ENCODE data around the gene ACAA1.

Gene ACAA1

DNA sequence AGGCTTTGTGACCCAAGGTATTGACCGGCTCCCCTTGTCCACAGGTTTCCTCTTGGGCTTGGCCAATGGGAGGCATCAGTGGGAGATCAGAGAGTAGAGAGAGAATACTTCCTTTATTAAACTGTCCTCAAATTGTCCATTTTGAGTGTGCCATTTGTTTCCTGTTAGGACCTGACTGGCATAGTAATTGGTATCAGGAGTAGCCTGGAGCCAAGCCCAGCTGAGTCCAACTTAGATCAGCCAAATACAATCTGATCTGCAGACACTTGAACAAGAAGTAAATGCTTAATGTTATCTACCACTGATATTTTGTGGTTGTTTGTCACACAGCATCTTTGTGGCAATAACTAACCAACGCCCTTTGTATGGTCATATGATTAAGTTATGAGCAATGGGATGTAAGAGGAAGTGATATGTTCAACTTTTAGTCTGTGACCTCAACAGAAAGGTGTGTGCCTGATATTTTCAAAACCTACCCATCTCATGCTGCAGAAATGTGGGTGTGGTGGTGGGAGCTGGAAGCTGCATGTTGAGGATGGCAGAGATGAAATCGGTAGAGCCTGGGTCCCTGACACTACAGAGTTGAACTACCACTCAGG, 14.8 kb upstream of the ACAA1 start:
- H3K9me3 Mint-ChIP-seq = peaks cover 13% of the 10 kb centered on the region
- no peaks in the 10 kb centered on the region for H3K36me3 Mint-ChIP-seq (ENCODE audit: low read depth)
- peaks cover 13% of the 10 kb centered on the region for H3K27me3 Mint-ChIP-seq (ENCODE audit: low read depth, poor library complexity)
- no peak for DNase-seq
- TF ChIP-seq, protein P1, sequence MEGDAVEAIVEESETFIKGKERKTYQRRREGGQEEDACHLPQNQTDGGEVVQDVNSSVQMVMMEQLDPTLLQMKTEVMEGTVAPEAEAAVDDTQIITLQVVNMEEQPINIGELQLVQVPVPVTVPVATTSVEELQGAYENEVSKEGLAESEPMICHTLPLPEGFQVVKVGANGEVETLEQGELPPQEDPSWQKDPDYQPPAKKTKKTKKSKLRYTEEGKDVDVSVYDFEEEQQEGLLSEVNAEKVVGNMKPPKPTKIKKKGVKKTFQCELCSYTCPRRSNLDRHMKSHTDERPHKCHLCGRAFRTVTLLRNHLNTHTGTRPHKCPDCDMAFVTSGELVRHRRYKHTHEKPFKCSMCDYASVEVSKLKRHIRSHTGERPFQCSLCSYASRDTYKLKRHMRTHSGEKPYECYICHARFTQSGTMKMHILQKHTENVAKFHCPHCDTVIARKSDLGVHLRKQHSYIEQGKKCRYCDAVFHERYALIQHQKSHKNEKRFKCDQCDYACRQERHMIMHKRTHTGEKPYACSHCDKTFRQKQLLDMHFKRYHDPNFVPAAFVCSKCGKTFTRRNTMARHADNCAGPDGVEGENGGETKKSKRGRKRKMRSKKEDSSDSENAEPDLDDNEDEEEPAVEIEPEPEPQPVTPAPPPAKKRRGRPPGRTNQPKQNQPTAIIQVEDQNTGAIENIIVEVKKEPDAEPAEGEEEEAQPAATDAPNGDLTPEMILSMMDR (IDR thresholded peaks at IDR 0.05) = no peak
- no peak overlapping the region for H3K4me3 Mint-ChIP-seq
- H3K4me1 Mint-ChIP-seq = no peaks in the 10 kb centered on the region
- H3K27ac Mint-ChIP-seq = no peak overlapping the region

DNA sequence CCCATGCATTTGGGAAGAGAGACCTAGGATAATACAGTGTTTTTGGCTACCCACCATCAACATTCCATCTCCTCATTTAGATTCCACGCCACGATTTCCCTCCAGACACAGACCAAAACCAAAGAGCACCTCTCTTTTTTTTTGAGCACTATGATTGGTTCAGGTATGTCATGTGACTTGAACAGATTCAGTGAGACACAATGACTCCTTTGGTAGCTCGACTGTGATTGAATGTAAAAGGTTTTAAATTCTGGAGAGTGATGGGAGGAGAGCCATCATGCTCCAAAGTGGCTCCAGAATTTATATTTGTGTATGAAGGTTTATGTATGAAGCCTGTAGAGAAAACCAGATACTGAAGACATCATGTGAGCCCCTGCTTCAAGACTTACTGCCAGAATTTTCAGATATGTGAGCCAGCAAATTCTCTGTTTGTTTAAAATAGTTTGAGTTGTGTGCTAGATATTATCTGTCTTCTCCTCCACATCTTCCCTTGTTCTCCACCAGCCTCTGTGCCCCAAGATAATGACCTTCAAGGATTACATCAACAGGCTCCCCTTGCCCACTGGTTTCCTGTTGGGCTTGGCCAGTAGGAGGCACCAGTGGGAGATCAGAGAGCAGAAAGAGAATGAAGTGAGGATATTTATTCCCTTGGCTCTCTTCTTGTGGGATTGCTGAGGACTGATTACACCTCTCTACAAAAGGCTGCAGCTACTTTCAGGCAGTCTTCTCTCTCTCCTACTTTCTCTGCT, 14.0 kb upstream of the ACAA1 start:
- no peaks in the 10 kb centered on the region for H3K4me1 Mint-ChIP-seq
- peaks cover 21% of the 10 kb centered on the region for H3K9me3 Mint-ChIP-seq
- H3K27ac Mint-ChIP-seq = no peak overlapping the region
- no peaks in the 10 kb centered on the region for H3K36me3 Mint-ChIP-seq (ENCODE audit: low read depth)
- no peak for DNase-seq
- no peak overlapping the region for H3K4me3 Mint-ChIP-seq
- peaks cover 18% of the 10 kb centered on the region for H3K27me3 Mint-ChIP-seq (ENCODE audit: low read depth, poor library complexity)
- TF ChIP-seq, protein P1 (IDR thresholded peaks at IDR 0.05) = no peak

DNA sequence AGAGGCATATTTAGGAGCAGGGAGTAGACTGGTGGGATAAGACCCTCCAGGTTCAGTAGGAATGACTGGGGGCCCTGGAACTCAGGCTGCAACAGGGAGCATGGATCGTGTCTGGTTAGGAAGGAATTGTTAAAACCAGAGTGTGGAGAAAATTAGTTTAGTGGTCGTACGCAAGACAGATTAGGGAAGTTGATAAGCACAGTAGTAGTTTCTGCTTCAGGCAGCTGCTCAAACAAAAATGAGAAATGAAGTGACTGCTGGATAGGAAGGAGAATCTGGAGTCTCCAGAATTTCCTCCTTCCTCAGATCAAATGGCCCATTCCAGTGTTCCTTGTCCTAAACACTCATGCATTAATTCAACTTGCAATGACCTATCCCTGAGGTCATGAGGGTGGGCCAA, 12.8 kb upstream of the ACAA1 start:
- Mint-ChIP-seq H3K27me3 (ENCODE audit: low read depth, poor library complexity) (peaks cover 27% of the 10 kb centered on the region), H3K4me1 (no peaks in the 10 kb centered on the region), H3K9me3 (peaks cover 29% of the 10 kb centered on the region), H3K36me3 (ENCODE audit: low read depth) (no peaks in the 10 kb centered on the region), H3K4me3 (no peak overlapping the region), H3K27ac (no peak overlapping the region)
- TF ChIP-seq, protein P1 (IDR thresholded peaks at IDR 0.05) = no peak
- no peak for DNase-seq

DNA sequence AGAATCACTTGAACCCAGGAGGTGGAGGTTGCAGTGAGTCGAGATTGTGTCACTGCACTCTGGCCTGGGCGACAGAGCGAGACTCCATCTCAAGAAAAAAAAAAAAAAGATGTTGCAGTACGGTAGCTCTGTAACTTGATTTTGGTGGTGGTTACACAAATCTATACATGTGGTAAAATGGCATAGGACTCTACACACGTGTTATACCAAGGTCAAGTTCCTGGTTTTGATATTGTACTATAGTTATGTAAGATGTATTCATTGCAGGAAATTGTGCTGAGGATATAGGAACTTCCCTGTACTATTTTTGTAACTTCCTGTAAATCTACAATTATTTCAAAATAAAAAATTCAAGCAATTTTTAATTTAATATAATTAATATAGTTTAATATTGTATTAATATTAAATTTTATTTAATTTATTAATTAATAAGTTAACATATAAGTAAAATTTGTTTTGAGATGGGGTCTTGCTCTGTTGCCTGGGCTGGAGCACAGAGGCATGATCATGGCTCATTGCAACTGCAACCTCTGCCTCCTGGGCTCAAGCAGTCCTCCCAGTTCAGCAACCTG, 11.5 kb upstream of the ACAA1 start:
- DNase-seq = no peak
- Mint-ChIP-seq H3K36me3 (ENCODE audit: low read depth) (no peaks in the 10 kb centered on the region), H3K27me3 (ENCODE audit: low read depth, poor library complexity) (peaks cover 26% of the 10 kb centered on the region), H3K9me3 (peaks cover 29% of the 10 kb centered on the region), H3K4me3 (no peak overlapping the region), H3K4me1 (no peaks in the 10 kb centered on the region), H3K27ac (no peak overlapping the region)
- TF ChIP-seq, protein P1 (IDR thresholded peaks at IDR 0.05) = no peak

DNA sequence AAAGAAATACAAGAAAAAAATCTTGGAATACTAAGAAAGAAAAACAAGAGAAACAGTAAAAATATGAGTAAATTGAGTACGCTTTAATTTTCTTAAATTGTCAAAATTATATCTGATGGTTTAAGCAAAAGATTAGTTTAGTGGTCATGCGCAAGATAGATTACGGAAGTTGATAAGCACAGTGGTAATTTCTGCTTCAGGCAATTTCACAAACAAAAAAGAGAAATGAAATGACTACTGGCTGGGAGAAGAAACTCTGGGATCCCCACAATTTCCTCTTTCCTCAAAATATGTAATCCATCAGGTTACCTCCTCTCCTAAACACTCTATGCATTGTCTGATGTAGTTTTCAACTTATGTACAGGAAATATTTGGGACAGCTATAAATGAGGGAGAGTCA, 10.5 kb upstream of the ACAA1 start:
- Mint-ChIP-seq H3K4me1 (no peaks in the 10 kb centered on the region), H3K4me3 (no peak overlapping the region), H3K27ac (no peak overlapping the region), H3K9me3 (peaks cover 29% of the 10 kb centered on the region), H3K27me3 (ENCODE audit: low read depth, poor library complexity) (peaks cover 24% of the 10 kb centered on the region), H3K36me3 (ENCODE audit: low read depth) (no peaks in the 10 kb centered on the region)
- TF ChIP-seq, protein P1 (IDR thresholded peaks at IDR 0.05) = no peak
- DNase-seq = no peak

Data from nephron progenitor cell (in vitro differentiated cells).